ENCODE measurements around the gene COPRS. TPM values are rescaled to one million over a fixed set of nuclear protein-coding genes. Genes with fewer than 3 reads are reported as not detected.

The COPRS gene
- total RNA-seq, 5 donors from 2014 or later (not counting 1 experiment from before 2014, with no cell fraction given), result 2.1 to 6.7 (median 5.1) TPM

- Mint-ChIP-seq H3K36me3 (no peaks in the 10 kb centered on the region), H3K4me1 (no peaks in the 10 kb centered on the region), H3K27me3 (peaks cover 4 to 11% of the 10 kb centered on the region in 2 donors), H3K9me3 (no peaks in the 10 kb centered on the region), H3K4me3 (no peak overlapping the region), H3K27ac (no peak overlapping the region)
- Histone ChIP-seq H3K27ac (ENCODE audit: low read length) (no peak overlapping the region), H3K9me3 (no peaks in the 10 kb centered on the region), H3K4me1 (ENCODE audit: control insufficient read depth in 1 of 2, extremely low read depth in 1 of 2, insufficient read depth in 2 of 2, low read length in 2 of 2) (peaks cover 0 to 7% of the 10 kb centered on the region in 2 experiments), H3K4me3 (ENCODE audit: control insufficient read depth in 1 of 2, extremely low read depth in 1 of 2, low read length in 1 of 2) (no peak overlapping the region), H3K27me3 (replicated peaks in 1 of 2; ENCODE audit: control insufficient read depth in 2 of 2, extremely low read depth in 1 of 2, insufficient read depth in 2 of 2, low read length in 1 of 2) (peaks cover 0 to 31% of the 10 kb centered on the region in 2 experiments), H3K36me3 (ENCODE audit: control insufficient read depth in 2 of 2, extremely low read depth in 1 of 2, insufficient read depth in 1 of 2, low read length in 1 of 2) (no peaks in the 10 kb centered on the region)
- POLR2A ChIA-PET, result no interaction called here
- CTCF ChIA-PET, result interaction anchor here (0.5 to 1.7 kb wide), 6 partner anchors 11 to 1083 kb away, joined by 3 to 11 read pairs (median 6); no protein-coding TSS in a partner anchor
- DNase-seq (no peak), ATAC-seq (replicated peaks in 1 of 4) (no peak)
- 70% methylated on average over 2 of the region's 5 CpGs for WGBS (ENCODE audit: insufficient coverage)
Observed at GRCh38 chr17:31841850-31842194, 17.2 kb downstream of the COPRS start.

DNA sequence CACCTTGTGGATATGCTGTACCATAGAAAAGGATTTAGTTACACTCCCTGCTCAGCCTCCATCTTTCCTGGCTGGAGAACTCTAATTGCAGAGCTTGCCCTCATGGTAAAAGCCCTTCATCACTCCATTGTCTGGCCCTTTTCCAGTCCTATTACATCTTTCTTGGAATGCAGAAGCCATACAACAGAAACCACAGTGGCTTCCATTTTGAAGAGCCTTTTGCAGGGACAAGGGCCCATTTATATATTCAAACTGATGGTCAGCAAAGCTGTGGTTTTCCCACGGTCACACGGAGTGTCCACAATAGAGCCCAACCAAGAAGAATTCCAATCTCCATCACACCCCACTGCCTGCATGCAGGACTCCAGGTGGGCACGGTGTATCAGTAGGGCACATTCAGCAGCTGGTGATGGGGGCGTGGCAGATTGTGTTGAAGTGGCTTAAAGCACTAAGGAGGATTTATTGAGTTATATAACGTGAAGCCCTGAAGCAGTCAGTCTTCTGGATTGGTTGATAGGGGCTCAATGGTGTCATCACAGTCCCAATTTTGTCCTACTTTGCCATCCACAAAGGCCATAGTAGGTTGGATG, 20.3 kb downstream of the COPRS start:
- H3K27ac ChIP-seq (ENCODE audit: low read length), result no peak overlapping the region
- H3K36me3 Mint-ChIP-seq, result no peaks in the 10 kb centered on the region
- H3K27me3 Mint-ChIP-seq, result peaks cover 4 to 12% of the 10 kb centered on the region in 2 donors
- H3K9me3 ChIP-seq, result no peaks in the 10 kb centered on the region
- no peak overlapping the region for H3K4me3 Mint-ChIP-seq
- WGBS (ENCODE audit: insufficient coverage), result 40% methylated on average over 1 of the region's 5 CpGs
- H3K36me3 ChIP-seq (ENCODE audit: control insufficient read depth in 2 of 2, extremely low read depth in 1 of 2, insufficient read depth in 1 of 2, low read length in 1 of 2), result no peaks in the 10 kb centered on the region
- ChIA-PET CTCF (interaction anchor here in 1 of 2 donors (0.5 kb wide), 1 partner anchor 29 kb away, joined by 3 read pairs; no protein-coding TSS in a partner anchor), POLR2A (no interaction called here)
- peaks cover 0 to 7% of the 10 kb centered on the region in 2 experiments for H3K4me1 ChIP-seq (ENCODE audit: control insufficient read depth in 1 of 2, extremely low read depth in 1 of 2, insufficient read depth in 2 of 2, low read length in 2 of 2)
- no peaks in the 10 kb centered on the region for H3K9me3 Mint-ChIP-seq
- no peak for ATAC-seq (replicated peaks in 1 of 4)
- no peak overlapping the region for H3K27ac Mint-ChIP-seq
- H3K27me3 ChIP-seq (replicated peaks in 1 of 2; ENCODE audit: control insufficient read depth in 2 of 2, extremely low read depth in 1 of 2, insufficient read depth in 2 of 2, low read length in 1 of 2), result peaks cover 0 to 34% of the 10 kb centered on the region in 2 experiments
- H3K4me1 Mint-ChIP-seq, result peaks cover 0 to 3% (median 2%) of the 10 kb centered on the region in 3 donors
- no peak for DNase-seq
- no peak overlapping the region for H3K4me3 ChIP-seq (ENCODE audit: control insufficient read depth in 1 of 2, extremely low read depth in 1 of 2, low read length in 1 of 2)

GRCh38 chr17:31835984-31836383, 23.1 kb downstream of the COPRS start:
- Histone ChIP-seq H3K4me3 (ENCODE audit: control insufficient read depth in 1 of 2, extremely low read depth in 1 of 2, low read length in 1 of 2) (no peak overlapping the region), H3K27me3 (replicated peaks in 1 of 2; ENCODE audit: control insufficient read depth in 2 of 2, extremely low read depth in 1 of 2, insufficient read depth in 2 of 2, low read length in 1 of 2) (peaks cover 0 to 20% of the 10 kb centered on the region in 2 experiments), H3K36me3 (ENCODE audit: control insufficient read depth in 2 of 2, extremely low read depth in 1 of 2, insufficient read depth in 1 of 2, low read length in 1 of 2) (no peaks in the 10 kb centered on the region), H3K4me1 (ENCODE audit: control insufficient read depth in 1 of 2, extremely low read depth in 1 of 2, insufficient read depth in 2 of 2, low read length in 2 of 2) (no peaks in the 10 kb centered on the region), H3K27ac (ENCODE audit: low read length) (no peak overlapping the region), H3K9me3 (no peaks in the 10 kb centered on the region)
- WGBS (ENCODE audit: insufficient coverage), result 80% methylated on average over 1 of the region's 4 CpGs
- POLR2A ChIA-PET, result no interaction called here
- H3K36me3 Mint-ChIP-seq, result no peaks in the 10 kb centered on the region
- H3K27me3 Mint-ChIP-seq, result peaks cover 4 to 12% of the 10 kb centered on the region in 2 donors
- peaks cover 0 to 3% (median 2%) of the 10 kb centered on the region in 3 donors for H3K4me1 Mint-ChIP-seq
- DNase-seq (no peak), ATAC-seq (replicated peaks in 1 of 4) (no peak)
- H3K27ac Mint-ChIP-seq, result no peak overlapping the region
- H3K9me3 Mint-ChIP-seq, result no peaks in the 10 kb centered on the region
- H3K4me3 Mint-ChIP-seq, result no peak overlapping the region
- CTCF ChIA-PET, result no interaction called here

- Histone ChIP-seq H3K27me3 (replicated peaks in 1 of 2; ENCODE audit: control insufficient read depth in 2 of 2, extremely low read depth in 1 of 2, insufficient read depth in 2 of 2, low read length in 1 of 2) (peaks cover 0 to 11% of the 10 kb centered on the region in 2 experiments), H3K36me3 (ENCODE audit: control insufficient read depth in 2 of 2, extremely low read depth in 1 of 2, insufficient read depth in 1 of 2, low read length in 1 of 2) (no peaks in the 10 kb centered on the region), H3K27ac (ENCODE audit: low read length) (no peak overlapping the region), H3K4me1 (ENCODE audit: control insufficient read depth in 1 of 2, extremely low read depth in 1 of 2, insufficient read depth in 2 of 2, low read length in 2 of 2) (no peaks in the 10 kb centered on the region), H3K9me3 (no peaks in the 10 kb centered on the region), H3K4me3 (ENCODE audit: control insufficient read depth in 1 of 2, extremely low read depth in 1 of 2, low read length in 1 of 2) (no peak overlapping the region)
- Mint-ChIP-seq H3K4me1 (peaks cover 0 to 3% (median 2%) of the 10 kb centered on the region in 3 donors), H3K36me3 (no peaks in the 10 kb centered on the region), H3K4me3 (no peak overlapping the region), H3K27me3 (peaks cover 0 to 4% of the 10 kb centered on the region in 2 donors), H3K9me3 (no peaks in the 10 kb centered on the region), H3K27ac (no peak overlapping the region)
- ChIA-PET CTCF (no interaction called here), POLR2A (no interaction called here)
- peak in 1 of 35 experiments; percentile 3 for DNase-seq
- no peak for ATAC-seq (replicated peaks in 1 of 4)
- 23% methylated on average over 7 of the region's 7 CpGs for WGBS (ENCODE audit: insufficient coverage)
Observed at GRCh38 chr17:31834448-31834847, 24.6 kb downstream of the COPRS start.

DNA sequence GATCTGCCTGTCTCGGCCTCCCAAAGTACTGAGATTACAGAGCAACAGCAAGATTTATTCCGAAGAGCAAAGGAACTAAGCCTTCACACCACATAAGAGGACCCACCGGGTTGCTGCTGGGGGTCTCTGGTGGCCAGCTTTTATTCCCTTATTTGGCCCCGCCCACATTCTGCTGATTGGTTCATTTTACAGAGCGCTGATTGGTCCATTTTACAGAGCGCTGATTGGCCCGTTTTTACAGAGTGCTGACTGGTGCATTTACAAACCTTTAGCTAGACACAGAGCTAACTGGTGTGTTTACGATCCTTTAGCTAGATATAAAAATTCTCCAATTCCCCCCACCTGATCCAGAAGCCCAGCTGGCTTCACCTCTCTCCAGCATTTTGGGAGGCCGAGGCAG, 26.3 kb downstream of the COPRS start:
- DNase-seq, result no peak
- Mint-ChIP-seq H3K27ac (no peak overlapping the region), H3K27me3 (peaks cover 0 to 4% of the 10 kb centered on the region in 2 donors), H3K36me3 (no peaks in the 10 kb centered on the region), H3K9me3 (no peaks in the 10 kb centered on the region), H3K4me1 (peaks cover 0 to 3% (median 2%) of the 10 kb centered on the region in 3 donors), H3K4me3 (no peak overlapping the region)
- no peak overlapping the region for H3K27ac ChIP-seq (ENCODE audit: low read length)
- no peaks in the 10 kb centered on the region for H3K4me1 ChIP-seq (ENCODE audit: control insufficient read depth in 1 of 2, extremely low read depth in 1 of 2, insufficient read depth in 2 of 2, low read length in 2 of 2)
- POLR2A ChIA-PET, result no interaction called here
- CTCF ChIA-PET, result no interaction called here
- H3K36me3 ChIP-seq (ENCODE audit: control insufficient read depth in 2 of 2, extremely low read depth in 1 of 2, insufficient read depth in 1 of 2, low read length in 1 of 2), result no peaks in the 10 kb centered on the region
- H3K27me3 ChIP-seq (replicated peaks in 1 of 2; ENCODE audit: control insufficient read depth in 2 of 2, extremely low read depth in 1 of 2, insufficient read depth in 2 of 2, low read length in 1 of 2), result peaks cover 0 to 11% of the 10 kb centered on the region in 2 experiments
- 90% methylated on average over 6 of the region's 9 CpGs for WGBS (ENCODE audit: insufficient coverage)
- no peaks in the 10 kb centered on the region for H3K9me3 ChIP-seq
- ATAC-seq (replicated peaks in 1 of 4), result no peak
- H3K4me3 ChIP-seq (ENCODE audit: control insufficient read depth in 1 of 2, extremely low read depth in 1 of 2, low read length in 1 of 2), result no peak overlapping the region

DNA sequence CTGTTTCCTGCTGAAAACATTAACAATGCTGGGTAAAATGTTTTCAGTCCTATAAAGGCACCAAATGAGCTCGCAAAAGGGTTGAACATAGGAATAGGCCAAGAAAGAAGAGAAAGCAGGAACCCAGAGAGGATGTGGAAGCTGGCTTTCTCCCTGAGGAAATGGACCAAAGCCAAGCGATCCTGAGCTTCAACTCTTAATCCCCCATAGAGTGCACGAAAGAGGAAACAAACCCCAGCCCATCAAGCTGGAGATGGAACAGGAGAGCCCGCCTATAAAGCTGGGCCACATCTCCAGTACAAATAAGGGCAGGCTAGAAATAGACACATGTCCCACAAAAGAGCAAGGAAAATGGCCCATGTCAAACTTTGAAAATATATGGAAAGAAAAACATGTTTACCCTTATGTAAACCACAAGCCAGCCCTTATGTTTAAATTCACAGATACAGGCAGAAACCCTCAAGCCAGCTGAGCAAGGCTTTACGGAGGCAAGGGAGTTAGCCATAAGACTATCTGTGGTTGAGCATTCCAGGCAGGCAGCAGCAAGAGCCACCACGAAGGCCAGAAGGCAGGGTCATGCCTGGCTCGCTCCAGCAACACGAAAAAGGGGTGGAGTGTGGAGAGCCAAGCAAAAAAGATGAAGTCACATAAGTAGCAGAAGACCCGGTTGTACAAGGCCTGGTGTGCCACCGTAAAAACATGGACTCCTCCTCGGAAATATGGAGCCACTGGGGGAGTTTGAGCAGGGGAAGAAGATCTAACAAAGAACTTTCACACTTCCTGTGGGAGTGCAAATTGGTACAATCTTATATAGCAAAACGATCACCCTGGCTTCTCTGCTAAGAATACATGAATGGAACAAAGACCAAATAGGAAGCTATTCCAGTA, 27.8 kb downstream of the COPRS start:
- 44% methylated on average over 4 of the region's 12 CpGs for WGBS (ENCODE audit: insufficient coverage)
- peaks cover 0 to 3% (median 2%) of the 10 kb centered on the region in 3 donors for H3K4me1 Mint-ChIP-seq
- POLR2A ChIA-PET, result no interaction called here

More for the DNA sequence above, 27.8 kb downstream of the COPRS start:
- Mint-ChIP-seq H3K27ac (no peak overlapping the region), H3K36me3 (no peaks in the 10 kb centered on the region), H3K9me3 (no peaks in the 10 kb centered on the region), H3K27me3 (no peaks in the 10 kb centered on the region), H3K4me3 (no peak overlapping the region)
- Histone ChIP-seq H3K27ac (ENCODE audit: low read length) (no peak overlapping the region), H3K9me3 (no peaks in the 10 kb centered on the region), H3K4me3 (ENCODE audit: control insufficient read depth in 1 of 2, extremely low read depth in 1 of 2, low read length in 1 of 2) (no peak overlapping the region), H3K27me3 (replicated peaks in 1 of 2; ENCODE audit: control insufficient read depth in 2 of 2, extremely low read depth in 1 of 2, insufficient read depth in 2 of 2, low read length in 1 of 2) (peaks cover 0 to 7% of the 10 kb centered on the region in 2 experiments), H3K36me3 (ENCODE audit: control insufficient read depth in 2 of 2, extremely low read depth in 1 of 2, insufficient read depth in 1 of 2, low read length in 1 of 2) (no peaks in the 10 kb centered on the region), H3K4me1 (ENCODE audit: control insufficient read depth in 1 of 2, extremely low read depth in 1 of 2, insufficient read depth in 2 of 2, low read length in 2 of 2) (peaks cover 0 to under 1% of the 10 kb centered on the region in 2 experiments)
- DNase-seq (no peak), ATAC-seq (replicated peaks in 1 of 4) (no peak)
- CTCF ChIA-PET, result interaction anchor here in 1 of 2 donors (2.2 kb wide), 1 partner anchor 11 kb away, joined by 5 read pairs; no protein-coding TSS in a partner anchor

All from T-cell (primary cell).